Muscle of leg (tissue), 11 donors: ENCODE results near the gene EEF1A1. TPM values are rescaled to one million over a fixed set of nuclear protein-coding genes. Genes with fewer than 3 reads are reported as not detected.
A peak's percentile ranks its signal among the peaks of the same experiment; 100 is the strongest.

ENCODE experiments used
- DNase-seq: peaks from one replicate; pipeline ENCODE4 v3.0.0; 2013
- H3K27ac ChIP-seq: one replicate; pipeline ENCODE4 v1.5.1; 2013; ENCODE audit warnings: mild to moderate bottlenecking, low read length, control low read depth
- H3K27me3 ChIP-seq: one replicate; pipeline ENCODE4 v1.6.1; 2013; ENCODE audit warnings: low read length; ENCODE audit not compliant: control insufficient read depth, insufficient read depth
- H3K36me3 ChIP-seq: one replicate; pipeline ENCODE4 v1.6.1; 2013; ENCODE audit warnings: low read length; ENCODE audit not compliant: control insufficient read depth, insufficient read depth
- H3K4me1 ChIP-seq: one replicate; pipeline ENCODE4 v1.6.1; 2013; ENCODE audit warnings: low read length; ENCODE audit not compliant: control insufficient read depth, insufficient read depth
- H3K4me3 ChIP-seq: one replicate; pipeline ENCODE4 v1.5.1; 2013; ENCODE audit warnings: low read length, control low read depth
- H3K9me3 ChIP-seq: replicated peaks from 2 replicates; pipeline ENCODE4 v1.6.1; 2013; ENCODE audit warnings: low read depth, low read length; ENCODE audit not compliant: control insufficient read depth
- WGBS: methylation state at CpG from one replicate; pipeline ENCODE4 v1.1.5; 2013; ENCODE audit warnings: missing lambda C conversion rate; ENCODE audit not compliant: insufficient coverage; 5-methylcytosine and 5-hydroxymethylcytosine counted together
- polyA plus RNA-seq, 8 donors: library from polyadenylated mRNA; unstranded; fragments of 120-200 nt; gene quantifications; one replicate each; pipeline versions ENCODE4 v1.2.1 to v1.2.3, GENCODE V29; 2013; ENCODE audit warnings: inconsistent platforms in 1 of 8, low replicate concordance in 1 of 8; ENCODE audit not compliant: insufficient read length in 8 of 8, insufficient read depth in 1 of 8
- total RNA-seq: library from RNA; stranded (reverse); fragments of 120-200 nt; gene quantifications from one replicate; pipeline ENCODE4 v1.2.4, GENCODE V29; 2013

EEF1A1 gene
- total and polyA plus RNA-seq, 9 donors, result 20,564 to 27,283 (median 22,893) TPM

DNA sequence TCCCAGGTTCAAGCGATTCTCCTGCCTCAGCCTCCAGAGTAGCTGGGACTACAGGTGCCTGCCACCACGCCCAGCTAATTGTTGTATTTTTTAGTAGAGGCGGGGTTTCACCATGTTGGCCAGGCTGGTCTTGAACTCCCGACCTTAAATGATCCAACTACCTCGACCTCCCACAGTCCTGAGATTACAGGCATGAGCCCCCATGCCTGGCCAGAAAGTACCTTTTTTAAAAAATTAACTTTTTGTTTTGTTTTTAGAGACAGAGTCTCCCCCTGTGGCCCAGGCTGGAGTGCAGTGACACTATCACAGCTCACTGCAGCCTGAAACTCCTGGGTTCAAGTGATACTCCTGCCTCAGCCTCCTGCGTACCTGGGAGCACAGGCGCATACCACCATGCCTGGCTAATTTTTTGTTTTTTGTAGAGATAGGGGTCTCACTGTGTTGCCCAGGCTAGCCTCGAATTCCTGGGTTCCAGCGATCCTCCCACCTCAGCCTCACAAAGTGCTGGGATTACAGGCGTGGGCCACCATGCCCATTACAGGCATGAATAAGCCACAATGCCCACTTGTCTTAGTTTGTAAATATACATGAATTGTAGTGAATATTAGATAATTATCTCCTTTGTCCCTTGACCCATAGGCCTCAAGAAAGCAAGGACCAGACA, 17.4 kb upstream of the EEF1A1 start:
- Histone ChIP-seq H3K9me3 (no peaks in the 10 kb centered on the region), H3K27ac (no peak overlapping the region), H3K36me3 (no peaks in the 10 kb centered on the region), H3K27me3 (no peaks in the 10 kb centered on the region), H3K4me1 (no peaks in the 10 kb centered on the region), H3K4me3 (no peak overlapping the region)
- 100% methylated on average over 4 of the region's 10 CpGs for WGBS
- no peak for DNase-seq

DNA sequence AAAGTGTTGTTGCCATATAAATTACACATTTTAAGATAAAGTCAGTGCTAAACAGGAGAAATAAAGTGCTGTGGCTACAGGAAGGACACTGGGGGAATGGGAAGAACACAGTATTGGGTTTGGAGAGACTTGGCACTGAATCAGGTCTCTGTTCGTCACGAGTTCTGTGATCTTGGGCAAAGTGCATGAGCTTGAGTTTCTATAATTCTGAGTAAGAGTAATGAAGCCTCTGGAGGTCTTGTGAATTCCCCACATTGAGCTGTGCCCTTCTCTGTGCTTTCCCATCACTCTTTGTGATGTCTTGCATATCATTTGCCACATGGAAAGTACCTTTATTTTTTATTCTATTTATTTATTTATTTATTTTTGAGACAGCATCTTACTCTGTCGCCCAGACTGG, 16.8 kb upstream of the EEF1A1 start:
- Histone ChIP-seq H3K27me3 (no peaks in the 10 kb centered on the region), H3K36me3 (no peaks in the 10 kb centered on the region), H3K27ac (no peak overlapping the region), H3K4me1 (no peaks in the 10 kb centered on the region), H3K4me3 (no peak overlapping the region), H3K9me3 (no peaks in the 10 kb centered on the region)
- WGBS, result no CpG with 5 or more reads among the region's 3 CpGs
- DNase-seq, result no peak

DNA sequence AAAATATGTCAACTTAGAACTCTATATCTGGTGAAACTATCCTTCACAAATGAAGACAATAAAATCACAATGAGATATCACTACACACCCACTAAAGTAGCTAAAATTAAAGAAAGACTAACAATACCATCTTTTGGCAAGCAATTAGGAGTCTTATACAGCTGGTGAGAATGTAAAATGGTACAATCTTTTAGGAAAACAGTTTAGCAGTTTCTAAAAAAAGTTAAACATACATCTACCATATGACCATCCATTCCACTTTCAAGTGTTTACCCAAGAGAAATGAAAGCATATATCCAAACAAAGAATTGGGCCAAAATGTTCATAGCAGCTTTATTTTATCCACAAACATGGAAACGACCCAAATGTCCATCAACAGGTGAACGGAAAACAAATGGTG, 13.8 kb upstream of the EEF1A1 start:
- no peaks in the 10 kb centered on the region for H3K36me3 ChIP-seq
- H3K27ac ChIP-seq, result no peak overlapping the region
- 100% methylated on average over 1 of the region's 2 CpGs for WGBS
- no peaks in the 10 kb centered on the region for H3K4me1 ChIP-seq
- H3K9me3 ChIP-seq, result no peaks in the 10 kb centered on the region
- no peak for DNase-seq
- no peak overlapping the region for H3K4me3 ChIP-seq
- peaks cover 2% of the 10 kb centered on the region for H3K27me3 ChIP-seq

DNA sequence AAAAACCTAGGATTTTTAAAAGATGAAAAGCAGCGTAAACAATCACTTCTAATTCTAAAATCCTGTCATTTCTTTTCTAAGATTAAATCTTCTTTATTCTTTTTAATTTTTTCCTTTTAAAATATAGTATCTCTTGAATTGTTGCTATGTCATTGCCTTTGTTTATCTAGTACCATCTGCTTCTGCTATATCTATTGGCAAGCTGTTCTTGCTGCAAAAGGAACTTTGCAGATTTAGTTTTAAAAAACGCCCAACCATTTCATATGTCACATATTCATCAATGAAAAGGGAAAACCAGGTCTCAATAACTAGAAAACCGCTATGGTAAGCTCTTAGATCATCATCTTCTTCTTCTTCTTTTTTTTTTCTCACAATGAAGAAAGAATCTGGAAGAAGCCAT, 11.5 kb upstream of the EEF1A1 start:
- Histone ChIP-seq H3K9me3 (no peaks in the 10 kb centered on the region), H3K4me1 (no peaks in the 10 kb centered on the region), H3K36me3 (no peaks in the 10 kb centered on the region), H3K27me3 (peaks cover 8% of the 10 kb centered on the region), H3K4me3 (no peak overlapping the region), H3K27ac (no peak overlapping the region)
- no CpG with 5 or more reads among the region's 3 CpGs for WGBS
- DNase-seq, result no peak

DNA sequence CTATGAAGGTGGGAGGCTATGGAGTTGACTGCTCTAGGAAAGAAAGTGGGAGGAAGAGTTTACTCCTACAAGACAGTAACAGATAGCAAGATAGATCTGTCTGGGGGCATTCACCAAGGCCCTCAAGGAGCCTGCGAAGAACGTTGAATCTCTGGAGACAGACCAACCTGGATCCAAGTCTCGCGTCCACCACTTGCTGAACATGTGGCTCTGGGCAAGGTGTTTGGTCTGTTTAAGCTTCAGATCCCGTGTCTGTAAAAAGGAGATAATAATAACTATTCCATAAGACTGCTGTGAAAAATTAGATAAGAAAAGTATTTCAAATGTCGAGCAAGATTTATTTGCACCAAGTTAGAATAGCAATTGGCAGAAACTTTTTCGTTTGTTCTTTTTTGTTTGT, 8.1 kb upstream of the EEF1A1 start:
- Histone ChIP-seq H3K4me3 (no peak overlapping the region), H3K9me3 (no peaks in the 10 kb centered on the region), H3K36me3 (no peaks in the 10 kb centered on the region), H3K27ac (no peak overlapping the region), H3K4me1 (peaks cover under 1% of the 10 kb centered on the region), H3K27me3 (peaks cover 8% of the 10 kb centered on the region)
- WGBS, result no CpG with 5 or more reads among the region's 7 CpGs
- DNase-seq, result no peak

DNA sequence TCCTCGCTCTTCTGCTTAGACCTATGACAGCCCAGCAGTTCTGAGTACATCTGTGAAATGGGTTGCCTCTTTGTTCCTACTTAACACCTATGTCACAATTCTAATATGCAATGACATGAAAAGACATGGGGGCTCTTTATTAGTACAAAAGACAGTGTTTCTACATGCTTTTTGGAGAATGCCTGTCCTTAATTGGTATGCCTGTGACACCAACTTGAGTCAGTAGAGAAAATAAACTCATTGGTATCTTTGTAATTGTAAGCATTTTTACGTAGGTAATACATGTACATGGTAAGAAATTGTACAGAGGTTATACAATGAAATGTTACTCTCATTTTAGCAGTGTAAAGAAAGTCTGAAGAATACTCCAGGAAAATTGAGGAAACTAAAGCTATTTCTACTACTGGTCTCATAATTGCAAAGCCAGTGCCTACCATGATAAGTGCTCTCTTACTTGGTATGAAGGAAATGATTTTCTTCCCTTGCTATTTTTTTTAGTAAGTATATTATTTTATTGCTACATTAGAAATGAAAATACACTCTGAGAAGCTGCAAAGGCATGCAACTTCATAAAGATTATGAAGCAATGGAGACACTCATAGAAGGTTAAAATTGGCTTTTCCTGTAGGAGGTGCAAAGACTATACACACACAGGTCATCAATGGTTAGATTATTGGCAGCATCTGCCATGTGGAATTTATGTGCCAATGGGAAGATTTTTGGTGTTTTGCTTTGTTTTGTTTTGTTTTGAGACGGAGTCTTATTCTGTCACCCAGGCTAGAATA, 4.9 kb upstream of the EEF1A1 start:
- no peaks in the 10 kb centered on the region for H3K9me3 ChIP-seq
- H3K36me3 ChIP-seq, result no peaks in the 10 kb centered on the region
- H3K4me1 ChIP-seq, result peaks cover 18% of the 10 kb centered on the region
- H3K4me3 ChIP-seq, result no peak overlapping the region
- no peak overlapping the region for H3K27ac ChIP-seq
- no peak for DNase-seq
- no CpG with 5 or more reads among the region's 3 CpGs for WGBS
- peaks cover 8% of the 10 kb centered on the region for H3K27me3 ChIP-seq

DNA sequence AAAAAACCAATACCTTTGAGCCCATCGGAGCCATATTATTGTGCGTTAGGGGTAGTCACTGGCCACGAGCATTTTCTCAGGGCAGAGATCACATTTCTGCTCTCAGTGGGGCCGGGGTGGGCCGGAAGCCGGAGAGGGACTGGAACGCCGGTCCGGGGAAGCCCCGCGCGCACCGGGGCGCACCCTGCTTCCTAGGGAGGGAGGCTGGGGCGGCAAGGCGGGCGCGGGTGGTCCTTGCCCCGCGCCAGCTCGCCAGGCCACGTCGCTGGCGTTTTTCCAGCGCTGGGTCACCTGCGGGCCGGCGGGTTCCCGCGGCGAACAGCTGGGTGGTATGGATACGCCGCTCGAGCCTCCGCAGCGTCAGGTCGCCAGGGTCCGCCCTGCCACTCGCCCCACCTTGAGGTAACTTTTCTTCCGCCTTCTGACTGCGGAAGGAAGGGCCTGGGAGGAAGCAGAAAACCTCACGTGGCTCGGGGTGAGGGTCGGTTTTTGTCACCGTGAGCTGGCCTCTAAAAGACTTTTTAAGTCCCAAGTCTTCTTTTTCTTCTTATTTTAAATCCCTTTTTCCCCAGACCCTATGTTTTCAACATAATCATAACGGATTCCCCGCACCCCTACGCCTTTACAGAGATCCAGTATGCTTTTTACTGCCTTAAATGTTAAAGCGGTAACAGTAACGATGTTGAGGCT, 2.7 kb upstream of the EEF1A1 start:
- peak overlapping the region; percentile 56 for H3K4me3 ChIP-seq
- no peaks in the 10 kb centered on the region for H3K9me3 ChIP-seq
- peak overlapping the region; percentile 100 for H3K27ac ChIP-seq
- peaks cover 17% of the 10 kb centered on the region for H3K36me3 ChIP-seq
- DNase-seq, result peak; percentile 84
- peaks cover 2% of the 10 kb centered on the region for H3K27me3 ChIP-seq
- H3K4me1 ChIP-seq, result peaks cover 20% of the 10 kb centered on the region
- 2% methylated on average over 40 of the region's 50 CpGs for WGBS

DNA sequence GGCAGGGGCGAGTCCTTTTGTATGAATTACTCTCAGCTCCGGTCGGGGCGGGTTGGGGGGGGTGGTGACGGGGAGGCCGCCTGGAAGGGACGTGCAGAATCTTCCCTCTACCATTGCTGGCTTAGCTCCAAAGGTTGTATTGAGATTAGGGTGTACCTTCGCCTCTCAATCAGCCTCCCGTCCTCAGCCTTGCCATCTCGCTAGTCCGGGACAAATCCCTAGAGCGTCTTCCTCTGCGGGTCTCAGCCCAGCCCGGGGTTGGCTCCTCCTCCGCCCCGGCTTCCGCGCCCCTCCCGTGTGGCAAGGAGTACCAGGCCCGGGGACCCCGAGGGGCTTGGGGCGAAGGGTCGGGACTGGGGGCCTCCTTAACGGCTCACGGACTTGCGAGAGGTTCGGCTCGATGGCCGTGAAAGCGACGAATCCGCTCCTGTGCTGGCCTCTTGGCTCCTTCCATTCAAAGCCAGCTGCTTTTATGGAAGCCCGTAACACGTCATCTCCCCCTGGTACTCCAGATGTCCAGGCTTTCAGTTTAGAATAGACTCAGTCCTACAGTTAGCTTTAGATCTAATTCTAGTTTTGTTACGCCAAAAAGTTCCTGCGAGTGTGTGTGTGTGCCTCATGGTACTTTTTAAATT, 636 bp upstream of the EEF1A1 start:
- Histone ChIP-seq H3K9me3 (no peaks in the 10 kb centered on the region), H3K36me3 (peaks cover 34% of the 10 kb centered on the region), H3K27ac (peak overlapping the region; percentile 100), H3K4me1 (peaks cover 26% of the 10 kb centered on the region), H3K4me3 (peak overlapping the region; percentile 100), H3K27me3 (no peaks in the 10 kb centered on the region)
- peak; percentile 98 for DNase-seq
- 0% methylated on average over 25 of the region's 36 CpGs for WGBS

DNA sequence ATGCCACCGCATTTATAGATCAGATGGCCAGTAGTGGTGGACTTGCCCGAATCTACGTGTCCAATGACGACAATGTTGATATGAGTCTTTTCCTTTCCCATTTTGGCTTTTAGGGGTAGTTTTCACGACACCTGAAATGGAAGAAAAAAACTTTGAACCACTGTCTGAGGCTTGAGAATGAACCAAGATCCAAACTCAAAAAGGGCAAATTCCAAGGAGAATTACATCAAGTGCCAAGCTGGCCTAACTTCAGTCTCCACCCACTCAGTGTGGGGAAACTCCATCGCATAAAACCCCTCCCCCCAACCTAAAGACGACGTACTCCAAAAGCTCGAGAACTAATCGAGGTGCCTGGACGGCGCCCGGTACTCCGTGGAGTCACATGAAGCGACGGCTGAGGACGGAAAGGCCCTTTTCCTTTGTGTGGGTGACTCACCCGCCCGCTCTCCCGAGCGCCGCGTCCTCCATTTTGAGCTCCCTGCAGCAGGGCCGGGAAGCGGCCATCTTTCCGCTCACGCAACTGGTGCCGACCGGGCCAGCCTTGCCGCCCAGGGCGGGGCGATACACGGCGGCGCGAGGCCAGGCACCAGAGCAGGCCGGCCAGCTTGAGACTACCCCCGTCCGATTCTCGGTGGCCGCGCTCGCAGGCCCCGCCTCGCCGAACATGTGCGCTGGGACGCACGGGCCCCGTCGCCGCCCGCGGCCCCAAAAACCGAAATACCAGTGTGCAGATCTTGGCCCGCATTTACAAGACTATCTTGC, 725 bp downstream of the EEF1A1 start:
- Histone ChIP-seq H3K27me3 (no peaks in the 10 kb centered on the region), H3K4me1 (peaks cover 26% of the 10 kb centered on the region), H3K36me3 (peaks cover 44% of the 10 kb centered on the region), H3K27ac (peak overlapping the region; percentile 100), H3K9me3 (no peaks in the 10 kb centered on the region), H3K4me3 (peak overlapping the region; percentile 100)
- WGBS, result 0% methylated on average over 51 of the region's 56 CpGs
- DNase-seq, result peak; percentile 76
